Erythroblast (primary cell): ENCODE data around the gene CCL18.

ENCODE experiments used
- GATA1 ChIP-seq: IDR thresholded peaks from 2 replicates; pipeline ENCODE4 v1.6.1; 2011; ENCODE audit warnings: low read depth, mild to moderate bottlenecking, control low read depth, low read length, moderate library complexity
- POLR2A ChIP-seq: IDR thresholded peaks from 2 replicates; pipeline ENCODE4 v1.6.1; 2011; ENCODE audit warnings: mild to moderate bottlenecking, low read length

DNA sequence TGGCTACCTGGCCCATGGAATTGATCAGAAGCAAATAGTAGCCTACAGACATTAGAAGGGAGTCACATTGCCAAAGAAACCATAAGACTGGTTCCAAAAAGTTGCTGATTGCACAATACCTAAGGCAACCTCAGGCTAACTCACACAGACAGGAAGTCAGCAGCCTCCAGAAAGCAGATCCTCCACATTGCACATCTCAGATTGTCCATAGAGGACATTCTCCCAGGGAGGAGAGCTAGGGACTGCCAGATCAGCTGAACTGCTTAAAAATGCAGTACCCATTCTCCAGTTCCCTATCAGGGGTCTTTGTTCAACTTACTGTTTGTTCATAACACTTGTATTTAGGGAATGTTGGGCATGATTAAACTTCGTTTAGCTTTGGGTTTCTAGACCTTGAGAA lies 21.7 kb downstream of the CCL18 start:
- TF ChIP-seq POLR2A, result no peak
- TF ChIP-seq GATA1, result no peak
